COR-L47 (cell line): ENCODE results near the gene CCND1.
A peak's percentile ranks its signal among the peaks of the same experiment; 100 is the strongest.
"Not testable (repeated sequence)": the region's sequence is repeated elsewhere in the genome, so short reads cannot be mapped to it uniquely, and the experiment has no call there.

Experiments
- DNase-seq: peaks from one replicate; lab custom pipeline; 2025; lab: John Stamatoyannopoulos, UW

CCND1 gene

DNA sequence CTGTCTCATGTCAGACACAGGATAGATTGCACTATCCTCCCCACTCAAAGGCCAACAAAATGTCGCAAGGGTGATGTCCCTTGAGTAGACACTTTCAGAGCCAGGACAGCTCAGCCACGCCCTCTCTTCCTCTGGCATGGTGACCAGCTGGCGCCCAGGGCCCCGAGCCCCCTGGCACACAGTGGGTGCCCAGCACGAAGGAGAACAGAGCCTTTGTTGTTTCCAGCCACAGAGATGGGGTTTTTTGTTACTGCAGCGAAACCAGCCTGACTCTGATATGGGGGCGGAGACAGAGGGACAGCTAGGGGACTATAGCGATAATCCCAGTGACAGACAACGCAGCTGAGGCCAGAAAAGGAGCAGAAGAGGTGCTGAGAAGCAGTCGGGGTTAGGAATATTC lies 23.3 kb upstream of the CCND1 start:
- no peak for DNase-seq

DNA sequence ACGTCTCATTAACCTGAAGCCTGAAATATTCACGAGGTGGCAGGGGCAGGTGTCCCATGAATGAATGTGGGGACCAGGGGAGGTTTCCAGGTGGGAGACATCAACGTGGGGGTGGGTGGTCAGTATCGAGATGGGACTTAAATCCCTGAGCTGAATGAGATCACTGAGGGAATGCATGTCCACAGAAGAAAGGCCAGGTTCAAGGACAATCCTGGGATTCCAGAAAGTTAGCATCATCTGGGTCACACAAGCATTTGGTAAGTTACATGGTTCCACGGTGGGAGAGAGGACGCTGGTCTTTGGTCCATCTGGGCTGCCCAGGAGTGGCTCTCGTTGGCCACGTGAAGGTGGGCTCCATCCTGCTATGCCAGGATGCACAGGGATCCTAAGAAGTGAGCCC lies 22.7 kb upstream of the CCND1 start:
- no peak for DNase-seq

DNA sequence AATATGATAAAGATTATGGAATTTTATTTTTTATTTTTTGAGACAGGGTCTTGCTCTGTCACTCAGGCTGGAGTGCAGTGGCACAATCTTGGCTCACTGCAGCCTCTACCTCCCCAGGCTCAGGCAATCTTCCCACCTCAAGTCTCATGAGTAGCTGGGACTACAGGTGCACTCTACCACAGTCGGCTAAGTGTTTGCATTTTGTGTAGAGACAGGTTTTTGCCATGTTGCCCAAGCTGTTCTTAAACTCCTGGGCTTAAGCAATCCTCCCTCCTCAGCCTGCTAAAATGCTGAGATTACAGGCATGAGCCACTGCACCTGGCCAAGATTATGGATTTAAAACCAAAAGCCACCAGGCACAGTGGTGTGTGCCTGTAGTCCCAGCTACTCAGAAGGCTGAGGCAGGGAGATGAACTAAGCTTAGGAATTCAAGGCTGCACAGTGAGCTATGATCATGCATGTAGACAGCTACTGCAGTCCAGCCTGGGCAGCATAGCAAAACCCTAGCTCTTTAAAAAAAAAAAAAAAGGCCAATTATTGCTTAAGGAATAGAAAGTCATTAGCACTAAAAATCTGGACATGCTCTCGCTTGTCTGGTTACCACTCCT lies 20.2 kb upstream of the CCND1 start:
- no peak for DNase-seq

DNA sequence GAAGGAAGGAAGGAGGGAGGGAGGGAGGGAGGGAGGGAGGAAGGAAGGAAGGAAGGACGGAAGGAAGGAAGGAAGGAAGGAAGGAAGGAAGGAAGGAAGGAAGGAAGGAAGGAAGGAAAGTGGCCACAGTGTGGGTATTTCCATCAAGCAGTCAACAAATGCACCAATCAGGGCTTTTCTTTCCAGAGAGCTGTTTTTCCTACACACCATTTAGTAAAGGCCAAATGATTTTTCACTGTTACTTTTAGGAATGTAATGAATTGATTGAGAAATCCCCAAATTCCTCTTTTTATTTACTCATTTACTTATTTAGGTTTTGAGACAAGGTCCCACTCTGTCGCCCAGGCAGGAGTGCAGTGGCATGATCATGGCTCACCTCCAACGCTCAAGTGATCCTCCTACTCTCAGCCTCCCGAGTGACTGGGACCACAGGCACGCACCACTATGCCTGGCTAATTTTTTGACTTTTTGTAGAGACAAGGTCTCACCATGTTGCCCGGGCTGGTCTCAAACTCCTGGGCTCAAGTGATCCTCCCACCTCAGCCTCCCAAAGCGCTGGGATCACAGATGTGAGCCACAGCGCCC lies 18.8 kb upstream of the CCND1 start:
- not testable (repeated sequence) for DNase-seq

DNA sequence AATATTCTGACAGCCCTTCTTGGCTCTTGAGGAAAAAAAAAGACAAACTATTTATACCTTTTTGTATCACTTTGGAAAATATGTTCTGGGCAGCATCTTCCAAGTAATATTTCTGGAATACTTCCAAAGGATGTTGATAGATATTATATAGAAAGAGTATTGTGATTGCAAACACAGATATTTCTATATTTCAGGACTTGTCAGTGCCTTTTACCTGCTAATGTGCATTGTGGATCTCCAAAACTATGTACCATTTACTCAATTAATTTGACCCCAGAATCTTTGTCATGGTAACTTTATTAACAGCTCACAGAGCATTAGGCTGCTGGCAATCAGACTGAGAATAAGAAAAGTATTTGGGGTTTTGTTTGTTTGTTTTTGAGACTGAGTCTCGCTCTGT lies 16.7 kb upstream of the CCND1 start:
- no peak for DNase-seq

DNA sequence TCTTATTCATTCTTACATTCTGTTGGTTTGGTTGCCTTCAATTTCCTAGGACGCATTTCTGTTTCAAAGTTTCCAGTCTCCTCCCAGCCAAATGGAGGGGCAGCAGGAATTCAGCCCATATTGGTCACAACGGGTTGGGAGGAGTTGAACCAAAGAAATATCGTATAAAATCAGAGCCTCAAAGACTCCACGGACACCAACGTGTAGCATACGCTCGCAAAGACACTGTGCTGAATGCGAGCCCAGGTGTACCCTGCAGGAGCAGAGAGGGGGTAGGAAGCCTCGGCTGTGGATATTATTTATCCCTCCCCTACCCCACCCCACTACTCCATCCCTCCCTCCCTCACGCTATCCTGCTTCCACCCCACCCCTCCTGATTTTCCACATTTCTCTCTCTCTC lies 15.5 kb upstream of the CCND1 start:
- no peak for DNase-seq

DNA sequence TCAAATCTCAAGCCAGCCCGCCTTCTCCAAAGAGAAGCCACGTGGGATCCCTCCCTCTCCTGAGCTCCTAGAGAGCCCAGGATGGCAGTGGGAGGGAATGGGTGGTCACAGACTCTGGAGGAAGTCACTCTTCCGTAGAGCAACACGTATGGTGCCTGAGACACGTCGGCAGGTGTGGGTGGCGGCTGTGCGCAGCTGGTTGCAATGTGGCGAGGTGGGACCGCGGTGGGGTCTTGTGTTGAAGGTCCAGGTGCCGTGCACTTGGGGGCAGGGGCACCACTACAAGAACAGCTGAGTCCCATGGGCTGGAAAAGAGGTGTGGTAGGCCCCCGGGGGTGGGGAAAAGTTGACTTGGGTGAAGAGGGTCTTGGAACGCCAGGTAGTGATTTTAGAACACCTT lies 13.4 kb upstream of the CCND1 start:
- DNase-seq, result no peak

DNA sequence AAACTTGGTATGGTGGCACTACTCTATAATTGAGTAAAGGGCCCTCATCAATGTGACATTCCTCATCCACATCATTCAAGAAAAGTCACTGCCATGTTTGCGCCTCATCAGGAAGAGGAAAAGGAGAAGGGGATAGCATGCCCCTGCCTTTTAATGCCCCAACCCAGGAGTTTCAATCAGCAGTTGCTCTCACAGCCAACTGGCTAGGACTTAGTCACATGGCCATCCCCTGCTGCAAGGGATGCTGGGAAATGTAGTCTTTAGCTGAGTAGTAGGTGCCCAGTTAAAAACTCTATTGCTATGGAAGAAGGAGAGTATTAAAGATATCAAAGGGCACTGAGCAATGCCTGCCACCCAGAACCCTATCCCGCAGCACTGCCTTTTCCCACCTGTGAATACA lies 10.9 kb upstream of the CCND1 start:
- DNase-seq, result no peak

DNA sequence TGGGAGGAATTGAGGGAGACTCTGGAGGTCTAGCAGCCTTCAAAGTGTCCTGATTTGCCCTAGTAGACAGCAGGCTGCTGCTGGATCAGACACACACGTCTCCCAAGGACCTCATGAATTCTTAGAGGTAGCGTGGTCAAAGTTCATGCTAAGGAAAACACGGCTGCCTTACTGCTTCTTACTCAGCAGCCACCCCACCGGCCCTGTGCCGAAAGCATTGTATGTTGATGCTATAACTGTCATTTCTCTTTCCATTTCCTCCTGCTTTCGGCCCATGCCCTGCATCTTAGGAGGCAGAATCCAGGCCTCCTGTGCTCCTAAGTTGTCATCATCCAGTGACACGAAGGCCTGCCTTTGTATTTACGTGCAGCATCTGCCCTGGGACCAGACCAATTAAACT lies 10.5 kb upstream of the CCND1 start:
- DNase-seq, result no peak

DNA sequence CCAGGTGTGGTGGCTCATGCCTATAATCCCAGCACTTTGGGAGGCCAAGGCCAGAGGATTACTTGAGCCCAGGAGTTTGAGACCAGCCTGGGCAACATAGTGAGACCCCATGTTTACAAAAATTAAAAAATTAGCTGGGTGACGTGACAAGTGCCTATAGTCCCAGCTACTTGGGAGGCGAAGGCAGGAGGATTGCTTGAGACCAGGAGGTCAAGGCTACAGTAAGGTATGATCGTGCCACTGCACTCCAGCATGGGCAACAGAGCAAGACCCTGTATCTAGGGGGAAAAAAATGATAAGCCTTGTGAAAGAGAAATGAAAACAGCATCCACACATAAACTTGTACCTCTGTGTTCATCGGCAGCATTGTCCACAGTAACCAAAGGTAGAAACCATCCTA lies 8.1 kb upstream of the CCND1 start:
- DNase-seq, result no peak

DNA sequence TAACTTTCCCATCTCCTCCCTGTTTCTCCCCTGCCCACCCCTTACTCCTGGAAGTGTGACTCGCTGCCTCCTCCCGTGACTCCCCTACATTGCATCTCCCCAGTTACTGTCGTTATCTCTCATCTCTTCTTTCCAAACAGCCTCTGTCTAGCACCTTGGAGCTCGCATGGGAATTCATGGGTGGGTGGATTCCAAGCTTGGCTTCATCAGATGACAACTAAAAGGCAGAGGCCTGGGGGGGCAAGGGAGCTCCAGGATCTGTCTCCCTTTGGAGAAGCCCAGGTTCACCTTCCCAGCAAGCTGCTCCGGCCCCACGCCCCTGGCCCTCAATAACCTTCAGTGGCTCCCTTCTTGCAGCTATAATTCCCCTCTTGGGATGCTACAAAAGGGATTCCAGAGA lies 6.9 kb upstream of the CCND1 start:
- no peak for DNase-seq

DNA sequence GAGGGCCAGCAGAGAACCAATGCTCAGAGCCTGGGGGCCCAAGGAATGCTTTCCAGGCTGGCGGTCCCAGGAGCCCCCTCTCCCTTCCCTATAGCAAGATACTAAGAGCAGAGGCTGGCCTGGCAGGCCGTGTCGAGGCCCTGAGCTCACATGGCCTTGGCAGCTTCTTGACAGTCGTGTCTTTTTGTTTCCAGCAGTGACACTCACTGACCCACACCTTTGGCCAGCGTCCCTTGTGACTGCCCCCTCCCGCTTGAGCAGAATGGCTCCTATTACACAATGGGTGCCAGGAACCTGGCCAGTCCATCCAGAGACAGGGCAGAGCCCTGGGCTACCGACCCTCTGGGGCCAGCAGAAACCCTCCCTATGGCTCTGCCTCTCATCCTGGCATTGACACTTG lies 6.4 kb upstream of the CCND1 start:
- DNase-seq, result no peak

DNA sequence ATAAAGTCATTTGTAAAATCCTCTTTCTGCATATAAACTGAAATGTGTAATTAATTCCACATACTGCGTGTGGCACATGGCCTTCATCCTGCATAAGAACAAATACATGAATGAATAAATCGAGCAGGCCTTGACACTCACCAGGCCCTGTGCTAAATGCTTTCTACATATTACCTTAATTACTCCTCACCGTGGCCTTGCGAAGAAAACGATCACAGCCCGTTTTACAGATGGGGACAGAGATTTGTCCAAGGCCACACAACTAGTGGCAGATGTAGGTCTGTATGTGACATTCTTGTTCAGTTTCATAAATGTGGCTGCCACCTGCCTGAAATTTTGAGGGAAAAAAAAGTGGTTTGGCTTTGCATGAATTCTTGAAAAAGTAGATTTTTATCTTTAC lies 5.8 kb upstream of the CCND1 start:
- no peak for DNase-seq

DNA sequence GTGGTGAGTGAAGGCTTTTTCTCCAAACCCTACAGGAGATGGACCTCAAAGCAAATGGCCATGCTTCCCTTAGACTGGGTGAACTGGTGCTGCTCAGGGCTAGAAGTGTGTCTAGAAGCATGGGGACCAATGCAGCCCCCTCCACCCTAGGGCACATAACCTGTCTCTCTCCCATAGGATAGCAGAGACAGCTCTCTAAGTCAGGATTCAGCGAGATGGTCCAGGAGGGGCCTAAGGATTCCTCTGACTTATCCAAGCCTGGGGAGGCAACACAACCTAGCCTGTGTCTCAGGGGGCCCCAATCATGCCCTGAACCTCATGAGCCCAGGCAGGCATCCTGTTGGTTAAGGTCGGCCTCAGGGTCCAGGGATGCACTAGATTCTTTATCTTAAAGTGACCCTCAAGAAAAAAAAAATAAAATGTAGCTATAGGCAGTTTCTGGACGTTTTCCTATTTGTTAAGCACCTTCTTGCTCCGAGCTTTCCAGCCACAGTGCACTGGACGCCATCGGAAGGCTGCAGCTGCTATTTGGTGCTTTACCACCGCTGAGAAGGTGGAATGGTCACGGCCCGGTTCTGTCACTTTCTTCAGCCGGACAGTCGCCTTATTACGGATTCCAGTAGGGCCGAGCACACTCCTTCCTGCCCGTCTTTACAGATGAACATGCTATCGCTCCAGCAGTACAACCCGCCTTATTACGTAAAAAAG lies 5.0 kb upstream of the CCND1 start:
- DNase-seq, result no peak

DNA sequence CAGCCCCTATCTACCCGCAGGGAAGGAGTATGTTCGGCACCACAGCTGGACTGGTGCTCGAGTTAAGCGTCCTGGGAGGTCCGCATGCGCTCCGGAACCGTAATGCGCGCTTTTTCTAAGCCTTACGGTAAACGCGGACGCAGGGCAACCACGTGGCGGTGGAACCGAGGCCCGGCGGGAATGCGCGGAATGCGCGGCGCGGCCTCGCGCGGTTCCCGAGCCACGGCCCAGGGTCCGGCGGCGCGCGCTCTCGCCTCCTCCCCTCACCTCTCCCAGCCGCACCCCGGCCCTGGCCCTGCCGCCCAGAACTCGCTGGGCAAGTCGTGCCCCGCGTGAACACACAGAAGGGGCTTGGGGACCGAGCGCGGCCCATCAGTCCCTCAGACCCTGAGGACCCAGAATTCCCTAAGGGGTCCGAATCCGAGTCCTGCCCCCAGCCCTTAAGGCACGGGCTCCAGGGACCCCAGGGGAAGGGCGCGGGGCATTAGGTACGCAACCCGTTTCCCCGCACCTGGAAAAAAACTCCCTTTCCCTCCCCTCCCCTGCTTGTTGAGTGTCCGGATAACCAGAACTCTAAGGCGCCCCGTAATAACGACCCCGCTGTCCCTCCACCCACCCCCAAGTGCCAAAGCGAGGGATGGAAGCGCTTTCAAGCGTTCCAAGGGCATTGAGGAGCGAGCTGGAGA lies 4.3 kb upstream of the CCND1 start:
- no peak for DNase-seq

DNA sequence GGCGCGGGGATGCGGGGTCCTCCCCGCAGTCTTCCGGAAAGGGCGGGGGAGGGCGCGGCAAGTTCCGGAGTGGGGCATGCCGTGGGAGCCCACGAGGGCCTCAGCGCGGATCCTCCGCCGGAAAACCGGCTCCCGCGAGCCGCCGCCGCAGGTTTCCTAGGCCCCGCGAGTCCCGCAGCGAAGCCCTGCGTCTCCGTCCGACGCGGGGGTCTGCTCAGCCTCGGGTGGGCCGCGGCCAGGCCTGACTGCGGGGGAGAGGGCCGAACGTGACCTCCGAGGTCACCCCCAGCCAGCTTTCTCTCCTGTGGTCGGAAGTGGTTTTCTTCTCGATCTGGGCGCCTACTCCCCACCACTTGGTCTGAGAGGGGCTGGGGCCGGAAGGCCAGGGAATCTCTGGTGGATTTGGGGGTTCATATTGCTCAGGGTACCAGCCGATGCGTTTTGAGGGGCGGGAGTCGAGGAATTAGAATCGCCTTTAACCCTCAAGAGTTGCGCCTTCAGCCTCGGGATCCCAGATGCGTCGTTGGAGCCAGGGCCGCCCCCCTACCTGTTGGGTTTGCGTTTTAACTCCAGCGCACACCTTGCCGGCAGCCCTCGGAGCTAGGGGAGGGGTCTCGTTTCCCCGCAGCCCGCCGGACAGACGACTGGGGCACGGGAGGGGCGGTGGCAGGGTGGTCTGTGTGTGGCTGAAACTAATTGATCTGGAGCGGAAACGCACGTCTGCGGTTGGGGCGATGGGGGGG lies 3.6 kb upstream of the CCND1 start:
- no peak for DNase-seq

DNA sequence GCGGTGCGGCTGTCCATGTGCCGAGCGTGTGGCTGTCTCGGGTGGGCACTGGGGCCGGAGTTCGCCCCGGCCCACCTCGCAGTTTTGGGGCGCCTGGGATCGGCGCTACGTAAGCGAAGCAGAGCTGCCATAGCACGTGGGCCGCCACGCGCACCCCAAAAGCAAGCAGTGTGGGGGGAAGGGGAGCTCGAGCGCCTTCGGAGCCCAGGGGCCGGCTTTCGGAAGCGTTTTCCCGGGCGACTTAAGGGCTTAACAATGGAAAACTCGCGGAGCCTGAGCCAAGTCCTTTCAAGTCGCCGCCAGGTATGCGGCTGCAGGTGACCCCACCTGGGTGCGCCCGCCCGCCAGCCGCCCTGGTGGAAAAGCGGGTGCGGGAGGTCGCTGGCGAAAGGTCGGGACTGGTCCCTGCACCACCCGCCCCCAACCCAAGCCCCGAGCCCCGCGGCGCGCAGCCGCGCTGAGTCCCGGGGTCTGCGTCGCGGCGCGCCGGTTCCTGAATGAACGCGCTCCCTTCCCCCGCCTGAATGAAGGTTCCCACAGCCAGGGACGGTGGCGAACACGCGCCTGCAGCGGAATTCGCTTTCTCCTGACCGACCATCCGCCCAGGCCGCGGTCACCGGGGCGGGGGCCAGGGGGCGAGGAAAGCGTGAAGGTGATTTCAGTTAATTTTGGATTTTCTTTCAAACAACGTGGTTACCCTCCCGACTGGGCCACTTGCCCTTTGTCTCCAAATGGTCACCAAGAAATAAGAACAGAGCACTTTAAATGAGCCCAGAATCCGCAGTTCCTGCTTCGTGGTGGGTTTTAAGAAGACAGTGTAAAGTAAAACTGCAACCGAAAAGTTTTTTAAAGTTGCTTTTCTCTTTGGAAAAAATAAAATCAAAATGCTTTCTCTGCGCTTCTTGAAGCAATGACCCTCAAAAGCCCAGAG lies 2.8 kb upstream of the CCND1 start:
- no peak for DNase-seq

DNA sequence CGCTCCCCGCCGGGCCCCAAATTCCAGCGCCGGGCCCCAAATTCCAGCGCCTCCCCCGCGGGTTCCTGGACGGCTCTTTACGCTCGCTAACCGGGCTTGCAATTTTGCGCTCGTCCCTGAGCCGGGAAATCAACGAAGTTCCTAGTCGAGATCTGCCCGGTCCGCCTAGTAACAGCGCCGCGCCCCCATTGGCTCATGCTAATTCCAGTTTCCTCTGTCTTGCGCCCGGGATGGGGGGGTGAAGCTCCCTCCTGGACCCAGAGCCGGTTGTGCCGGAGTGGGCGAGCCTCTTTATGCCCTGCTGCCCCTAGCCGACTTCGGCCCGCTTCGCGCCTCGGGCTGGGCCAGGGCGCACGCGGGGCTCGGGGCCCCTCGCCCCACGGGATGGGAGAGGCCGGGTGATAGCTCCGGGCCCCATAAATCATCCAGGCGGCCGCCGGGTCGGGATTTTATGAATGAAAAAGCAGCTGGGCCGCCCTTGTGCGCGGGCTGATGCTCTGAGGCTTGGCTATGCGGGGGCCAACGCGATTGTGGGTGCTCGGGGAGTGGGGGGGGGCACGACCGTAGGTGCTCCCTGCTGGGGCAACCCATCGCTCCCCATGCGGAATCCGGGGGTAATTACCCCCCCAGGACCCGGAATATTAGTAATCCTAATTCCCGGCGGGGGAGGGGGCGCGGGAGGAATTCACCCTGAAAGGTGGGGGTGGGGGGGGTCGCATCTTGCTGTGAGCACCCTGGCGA lies 1.8 kb upstream of the CCND1 start:
- peak; percentile 39 for DNase-seq

DNA sequence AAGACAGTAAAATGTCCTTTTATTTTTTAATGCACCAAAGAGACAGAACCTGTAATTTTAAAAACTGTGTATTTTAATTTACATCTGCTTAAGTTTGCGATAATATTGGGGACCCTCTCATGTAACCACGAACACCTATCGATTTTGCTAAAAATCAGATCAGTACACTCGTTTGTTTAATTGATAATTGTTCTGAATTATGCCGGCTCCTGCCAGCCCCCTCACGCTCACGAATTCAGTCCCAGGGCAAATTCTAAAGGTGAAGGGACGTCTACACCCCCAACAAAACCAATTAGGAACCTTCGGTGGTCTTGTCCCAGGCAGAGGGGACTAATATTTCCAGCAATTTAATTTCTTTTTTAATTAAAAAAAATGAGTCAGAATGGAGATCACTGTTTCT lies 1.1 kb upstream of the CCND1 start:
- DNase-seq, result no peak

DNA sequence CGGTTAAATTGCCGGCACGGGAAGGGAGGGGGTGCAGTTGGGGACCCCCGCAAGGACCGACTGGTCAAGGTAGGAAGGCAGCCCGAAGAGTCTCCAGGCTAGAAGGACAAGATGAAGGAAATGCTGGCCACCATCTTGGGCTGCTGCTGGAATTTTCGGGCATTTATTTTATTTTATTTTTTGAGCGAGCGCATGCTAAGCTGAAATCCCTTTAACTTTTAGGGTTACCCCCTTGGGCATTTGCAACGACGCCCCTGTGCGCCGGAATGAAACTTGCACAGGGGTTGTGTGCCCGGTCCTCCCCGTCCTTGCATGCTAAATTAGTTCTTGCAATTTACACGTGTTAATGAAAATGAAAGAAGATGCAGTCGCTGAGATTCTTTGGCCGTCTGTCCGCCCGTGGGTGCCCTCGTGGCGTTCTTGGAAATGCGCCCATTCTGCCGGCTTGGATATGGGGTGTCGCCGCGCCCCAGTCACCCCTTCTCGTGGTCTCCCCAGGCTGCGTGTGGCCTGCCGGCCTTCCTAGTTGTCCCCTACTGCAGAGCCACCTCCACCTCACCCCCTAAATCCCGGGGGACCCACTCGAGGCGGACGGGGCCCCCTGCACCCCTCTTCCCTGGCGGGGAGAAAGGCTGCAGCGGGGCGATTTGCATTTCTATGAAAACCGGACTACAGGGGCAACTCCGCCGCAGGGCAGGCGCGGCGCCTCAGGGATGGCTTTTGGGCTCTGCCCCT lies 529 bp upstream of the CCND1 start:
- no peak for DNase-seq
